Activated CD4-positive, alpha-beta memory T cell treated with anti-CD3 and anti-CD28 coated beads, Interleukin-2, amount 10 ng/mL, durations not matched to agents 7 days and 5 days (primary cell): ENCODE measurements around the gene IGSF22. TPM values are rescaled to one million over a fixed set of nuclear protein-coding genes. Genes with fewer than 3 reads are reported as not detected.
"Not testable (repeated sequence)": the region's sequence is repeated elsewhere in the genome, so short reads cannot be mapped to it uniquely, and the experiment has no call there.

Experiments
- CTCF ChIA-PET: fragments of 350-600 bp; sonication (Branson Sonifier 250); formaldehyde crosslinking; loops from one replicate; lab custom pipeline; 2021; ENCODE audit warnings: antibody characterized with exemption, inconsistent platforms; lab: Charles Lee
- POLR2A ChIA-PET: fragments of 350-600 bp; sonication (Branson Sonifier 250); formaldehyde crosslinking; loops from one replicate; lab custom pipeline; 2021; ENCODE audit warnings: antibody characterized with exemption; lab: Charles Lee
- DNase-seq: peaks from one replicate; pipeline ENCODE4 v3.0.0-alpha.2; 2020
- H3K27ac Mint-ChIP-seq: one replicate; pipeline ENCODE4 v1.8.0; 2021; ENCODE audit warnings: mild to moderate bottlenecking, mixed read lengths
- H3K27me3 Mint-ChIP-seq: one replicate; pipeline ENCODE4 v1.8.0; 2021; ENCODE audit warnings: mixed read lengths
- H3K36me3 Mint-ChIP-seq: one replicate; pipeline ENCODE4 v1.8.0; 2021; ENCODE audit warnings: low read depth, mixed read lengths
- H3K4me1 Mint-ChIP-seq: one replicate; pipeline ENCODE4 v1.8.0; 2021; ENCODE audit warnings: mixed read lengths
- H3K4me3 Mint-ChIP-seq: one replicate; pipeline ENCODE4 v1.8.0; 2021; ENCODE audit warnings: mild to moderate bottlenecking, mixed read lengths
- H3K9me3 Mint-ChIP-seq: one replicate; pipeline ENCODE4 v1.8.0; 2021; ENCODE audit warnings: mixed read lengths
- total RNA-seq, 2 experiments: library from RNA; stranded (reverse); gene quantifications; one replicate each; pipeline ENCODE4 v1.2.3, GENCODE V29; 2021

IGSF22 gene
- total RNA-seq, 2 experiments from 2014 or later, result 0.50 to 2.7 TPM

GRCh38 chr11:18698341-18699268 lies 27.4 kb downstream of the IGSF22 start, which contains the start of gene TMEM86A:
Gene TMEM86A, plus strand, starts transcription at chr11:18698779. Its CDS starts 108 bp downstream, at chr11:18698887.
- Mint-ChIP-seq H3K4me1 (peaks cover 24% of the 10 kb centered on the region), H3K27me3 (peaks cover 18% of the 10 kb centered on the region), H3K9me3 (no peaks in the 10 kb centered on the region), H3K27ac (no peak within 1 kb of the TSS), H3K36me3 (no peaks in the 10 kb centered on the region), H3K4me3 (peak within 1 kb of the TSS; percentile 75)
- CTCF ChIA-PET, result interaction anchor here (0.9 to 2.1 kb wide), 5 partner anchors 9 to 66 kb away, joined by 3 to 12 read pairs (median 4); no protein-coding TSS in a partner anchor
- DNase-seq, result peak; percentile 93
- POLR2A ChIA-PET, result interaction anchor here (0.9 to 2.8 kb wide), 5 partner anchors 23 to 593 kb away, joined by 3 to 10 read pairs (median 4); partner anchors contain the start of genes SAAL1, SPTY2D1 and UEVLD

GRCh38 chr11:18697576-18697975 lies 28.4 kb downstream of the IGSF22 start:
- no peak for DNase-seq
- Mint-ChIP-seq H3K27ac (no peak overlapping the region), H3K27me3 (peaks cover 17% of the 10 kb centered on the region), H3K9me3 (no peaks in the 10 kb centered on the region), H3K36me3 (no peaks in the 10 kb centered on the region), H3K4me3 (no peak overlapping the region), H3K4me1 (peaks cover 31% of the 10 kb centered on the region)
- CTCF ChIA-PET, result interaction anchor here (1.1 to 2.1 kb wide), 4 partner anchors 8 to 67 kb away, joined by 4 to 12 read pairs (median 4); no protein-coding TSS in a partner anchor
- POLR2A ChIA-PET, result interaction anchor here (1.2 to 2.8 kb wide), 3 partner anchors 24 to 592 kb away, joined by 4 to 10 read pairs (median 6); partner anchors contain the start of genes SAAL1 and SPTY2D1

- no peaks in the 10 kb centered on the region for H3K36me3 Mint-ChIP-seq
- H3K4me3 Mint-ChIP-seq, result no peak overlapping the region
- no peak overlapping the region for H3K27ac Mint-ChIP-seq
- DNase-seq, result no peak
- ChIA-PET POLR2A (interaction anchor here (2.8 kb wide), 1 partner anchor 25 kb away, joined by 10 read pairs; no protein-coding TSS in a partner anchor), CTCF (interaction anchor here (2.1 kb wide), 1 partner anchor 25 kb away, joined by 12 read pairs; no protein-coding TSS in a partner anchor)
- no peaks in the 10 kb centered on the region for H3K9me3 Mint-ChIP-seq
- H3K4me1 Mint-ChIP-seq, result peaks cover 36% of the 10 kb centered on the region
- peaks cover 17% of the 10 kb centered on the region for H3K27me3 Mint-ChIP-seq
Measured at GRCh38 chr11:18696638-18697225, 29.3 kb downstream of the IGSF22 start.

DNA sequence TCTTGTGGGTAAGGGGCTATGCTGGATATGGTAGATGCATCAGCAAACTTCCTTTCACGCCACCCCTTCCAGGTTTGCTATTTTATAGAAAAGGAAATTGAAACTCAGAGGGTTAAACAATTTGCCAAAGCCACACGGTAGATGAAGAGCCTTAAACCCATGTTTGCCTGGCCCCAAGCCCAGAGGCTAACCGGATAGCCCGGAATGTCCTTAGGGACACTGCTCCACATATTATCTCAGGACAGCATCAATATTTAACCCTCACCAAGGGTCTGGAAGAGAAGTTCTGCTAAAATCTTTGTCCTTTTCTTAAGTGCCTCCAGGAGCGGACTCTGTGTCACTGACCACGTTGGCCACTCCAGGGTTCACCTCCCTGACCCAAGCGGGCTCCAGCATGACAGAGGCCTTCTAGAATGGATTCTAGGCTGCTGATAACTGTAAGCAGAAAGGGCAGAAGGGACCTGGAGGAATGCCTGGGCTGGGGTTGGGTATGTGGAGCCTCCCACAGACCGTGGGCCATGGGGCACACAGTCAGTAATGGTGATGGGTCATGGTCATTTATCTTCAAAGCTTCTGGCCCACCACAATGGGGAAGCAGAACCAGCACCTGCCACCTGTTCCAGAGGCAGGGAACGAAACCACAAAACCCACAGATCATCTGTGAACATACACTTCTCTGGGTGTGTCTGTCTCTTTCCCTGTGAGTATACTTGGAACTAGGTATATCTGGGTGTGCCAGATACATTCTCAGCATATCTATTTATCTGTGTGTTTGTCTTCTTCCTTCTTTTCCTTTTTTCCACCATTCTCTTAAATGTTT lies 32.8 kb downstream of the IGSF22 start:
- Mint-ChIP-seq H3K27me3 (no peaks in the 10 kb centered on the region), H3K36me3 (no peaks in the 10 kb centered on the region), H3K9me3 (no peaks in the 10 kb centered on the region), H3K27ac (no peak overlapping the region), H3K4me3 (no peak overlapping the region), H3K4me1 (peaks cover 26% of the 10 kb centered on the region)
- POLR2A ChIA-PET, result interaction anchor here (1.1 kb wide), 1 partner anchor 166 kb away, joined by 3 read pairs; no protein-coding TSS in a partner anchor
- CTCF ChIA-PET, result no interaction called here
- no peak for DNase-seq

DNA sequence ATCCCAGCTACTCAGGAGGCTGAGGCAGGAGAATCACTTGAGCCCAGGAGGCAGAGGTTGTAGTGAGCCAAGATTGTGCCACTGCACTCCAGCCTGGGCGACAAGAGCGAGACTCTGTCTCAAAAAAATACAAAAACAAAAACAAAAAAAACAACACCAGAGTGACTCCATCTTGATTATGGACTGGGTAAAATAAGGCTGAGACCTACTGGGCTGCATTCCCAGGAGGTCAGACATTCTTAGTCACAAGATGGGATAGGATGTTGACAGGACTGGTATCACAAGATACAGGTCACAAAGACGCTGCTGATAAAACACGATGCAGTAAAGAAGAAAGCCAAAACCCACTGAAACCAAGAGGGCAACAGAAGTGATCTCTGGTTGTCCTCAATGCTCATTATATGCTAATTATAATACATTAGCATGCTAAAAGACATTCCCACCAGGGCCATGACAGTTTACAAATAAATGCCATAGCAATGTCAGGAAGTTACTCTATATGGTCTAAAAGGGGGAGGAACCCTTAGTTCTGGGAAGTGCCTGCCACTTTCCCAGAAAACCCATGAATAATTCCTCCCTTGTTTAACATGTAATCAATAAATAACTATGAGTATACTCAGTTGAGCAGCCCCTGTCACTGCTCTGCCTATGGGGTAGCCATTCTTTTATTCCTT lies 34.4 kb downstream of the IGSF22 start:
- peaks cover 18% of the 10 kb centered on the region for H3K4me1 Mint-ChIP-seq
- CTCF ChIA-PET, H3K27ac Mint-ChIP-seq, POLR2A ChIA-PET, H3K4me3 Mint-ChIP-seq, DNase-seq, H3K27me3 Mint-ChIP-seq, H3K36me3 Mint-ChIP-seq, H3K9me3 Mint-ChIP-seq: not testable (repeated sequence)

DNA sequence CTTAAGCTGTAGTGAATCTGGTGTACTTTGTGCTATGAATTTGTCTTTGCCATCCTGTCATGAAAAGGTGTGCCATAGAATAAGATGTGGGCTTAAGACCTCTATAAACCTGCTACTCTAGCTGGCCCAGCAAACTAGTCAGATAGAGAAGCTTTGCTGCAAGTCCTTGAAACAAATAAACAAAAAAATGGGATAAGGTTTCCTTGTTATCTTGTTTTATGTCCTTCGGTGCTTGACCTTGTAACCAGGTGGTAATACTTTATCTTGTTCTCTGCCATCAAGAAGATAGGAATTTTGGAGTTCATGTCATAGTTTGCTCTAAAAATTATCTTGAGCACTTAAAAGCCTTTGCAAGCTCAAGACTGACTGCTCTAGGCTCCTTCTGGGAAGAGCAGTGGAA lies 41.7 kb downstream of the IGSF22 start:
- H3K4me1 Mint-ChIP-seq, result no peaks in the 10 kb centered on the region
- no peak overlapping the region for H3K27ac Mint-ChIP-seq
- CTCF ChIA-PET, result interaction anchor here (0.8 kb wide), 1 partner anchor 10 kb away, joined by 5 read pairs; no protein-coding TSS in a partner anchor
- H3K27me3 Mint-ChIP-seq, result peaks cover 7% of the 10 kb centered on the region
- DNase-seq, result no peak
- POLR2A ChIA-PET, result no interaction called here
- no peaks in the 10 kb centered on the region for H3K36me3 Mint-ChIP-seq
- no peak overlapping the region for H3K4me3 Mint-ChIP-seq
- H3K9me3 Mint-ChIP-seq, result no peaks in the 10 kb centered on the region

GRCh38 chr11:18682466-18682865 lies 43.5 kb downstream of the IGSF22 start:
- peaks cover 7% of the 10 kb centered on the region for H3K27me3 Mint-ChIP-seq
- ChIA-PET CTCF (no interaction called here), POLR2A (no interaction called here)
- H3K9me3 Mint-ChIP-seq, result no peaks in the 10 kb centered on the region
- H3K36me3 Mint-ChIP-seq, result no peaks in the 10 kb centered on the region
- no peak overlapping the region for H3K4me3 Mint-ChIP-seq
- H3K27ac Mint-ChIP-seq, result no peak overlapping the region
- no peak for DNase-seq
- peaks cover 3% of the 10 kb centered on the region for H3K4me1 Mint-ChIP-seq

DNA sequence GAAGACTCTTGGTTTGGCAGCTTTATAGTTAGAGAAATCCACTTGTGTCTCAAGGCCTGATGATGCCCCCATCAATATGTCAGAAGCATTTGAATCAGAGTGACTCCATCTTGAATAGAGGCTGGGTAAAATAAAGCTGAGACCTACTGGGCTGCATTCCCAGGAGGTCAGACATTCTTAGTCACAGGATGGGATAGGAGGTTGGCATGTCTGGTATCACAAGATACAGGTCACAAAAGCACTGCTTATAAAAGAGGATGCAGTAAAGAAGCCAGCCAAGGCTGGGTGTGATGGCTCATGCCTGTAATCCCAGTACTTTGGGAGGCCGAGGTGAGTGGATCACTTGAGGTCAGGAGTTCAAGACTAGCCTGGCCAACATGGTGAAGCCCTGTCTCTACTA lies 44.0 kb downstream of the IGSF22 start:
- H3K4me1 Mint-ChIP-seq, H3K27ac Mint-ChIP-seq, H3K27me3 Mint-ChIP-seq, H3K4me3 Mint-ChIP-seq, H3K36me3 Mint-ChIP-seq, POLR2A ChIA-PET, CTCF ChIA-PET, DNase-seq, H3K9me3 Mint-ChIP-seq: not testable (repeated sequence)

GRCh38 chr11:18677560-18677959 lies 48.4 kb downstream of the IGSF22 start:
- peaks cover 16% of the 10 kb centered on the region for H3K4me1 Mint-ChIP-seq
- ChIA-PET POLR2A (no interaction called here), CTCF (interaction anchor here (0.7 to 1.8 kb wide), 2 partner anchors 17 to 44 kb away, joined by 7 read pairs; no protein-coding TSS in a partner anchor)
- no peaks in the 10 kb centered on the region for H3K9me3 Mint-ChIP-seq
- H3K36me3 Mint-ChIP-seq, result no peaks in the 10 kb centered on the region
- H3K27me3 Mint-ChIP-seq, result no peaks in the 10 kb centered on the region
- no peak overlapping the region for H3K27ac Mint-ChIP-seq
- no peak overlapping the region for H3K4me3 Mint-ChIP-seq
- no peak for DNase-seq

DNA sequence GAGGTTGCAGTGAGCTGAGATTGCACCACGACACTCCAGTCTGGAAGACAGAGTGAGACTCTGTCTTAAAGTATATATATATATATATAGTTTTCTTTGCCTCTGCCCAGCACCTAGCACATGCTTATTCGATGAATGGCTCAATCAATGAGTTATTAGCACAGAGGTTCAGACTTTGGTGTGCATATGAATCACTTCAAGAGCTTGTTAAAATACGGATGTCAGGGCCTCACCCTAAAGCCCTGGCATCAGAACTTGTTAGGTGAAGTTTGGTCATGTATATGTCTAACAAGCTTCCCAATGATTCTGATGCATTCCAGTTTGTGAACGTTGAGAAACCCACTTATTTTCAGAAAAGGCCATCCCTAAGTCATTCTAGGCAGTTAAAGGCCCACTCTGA lies 49.2 kb downstream of the IGSF22 start:
- H3K36me3 Mint-ChIP-seq, result no peaks in the 10 kb centered on the region
- POLR2A ChIA-PET, result interaction anchor here (0.6 to 0.8 kb wide), 2 partner anchors 43 to 140 kb away, joined by 3 read pairs; partner anchors contain the start of gene SPTY2D1

GRCh38 chr11:18672209-18672608 lies 53.8 kb downstream of the IGSF22 start:
- POLR2A ChIA-PET, result interaction anchor here (0.8 to 1.4 kb wide), 2 partner anchors 145 to 146 kb away, joined by 4 read pairs; partner anchors contain the start of gene TSG101
- Mint-ChIP-seq H3K27ac (peak overlapping the region; percentile 90), H3K4me1 (peaks cover 54% of the 10 kb centered on the region)
- not testable (repeated sequence) for H3K27me3 Mint-ChIP-seq, H3K9me3 Mint-ChIP-seq, H3K4me3 Mint-ChIP-seq, H3K36me3 Mint-ChIP-seq
- peak; percentile 58 for DNase-seq
- CTCF ChIA-PET, result interaction anchor here (0.7 to 2.7 kb wide), 6 partner anchors 21 to 145 kb away, joined by 3 to 9 read pairs (median 5); partner anchors contain the start of gene TSG101

More for the DNA sequence above, 49.2 kb downstream of the IGSF22 start:
- H3K27me3 Mint-ChIP-seq, result no peaks in the 10 kb centered on the region
- CTCF ChIA-PET, result interaction anchor here (1.8 kb wide), 1 partner anchor 45 kb away, joined by 7 read pairs; no protein-coding TSS in a partner anchor
- peaks cover 22% of the 10 kb centered on the region for H3K4me1 Mint-ChIP-seq
- no peak overlapping the region for H3K27ac Mint-ChIP-seq
- H3K9me3 Mint-ChIP-seq, result no peaks in the 10 kb centered on the region
- DNase-seq, result no peak
- H3K4me3 Mint-ChIP-seq, result no peak overlapping the region
